ENCODE results near the gene WEE1.

Gene WEE1

DNA sequence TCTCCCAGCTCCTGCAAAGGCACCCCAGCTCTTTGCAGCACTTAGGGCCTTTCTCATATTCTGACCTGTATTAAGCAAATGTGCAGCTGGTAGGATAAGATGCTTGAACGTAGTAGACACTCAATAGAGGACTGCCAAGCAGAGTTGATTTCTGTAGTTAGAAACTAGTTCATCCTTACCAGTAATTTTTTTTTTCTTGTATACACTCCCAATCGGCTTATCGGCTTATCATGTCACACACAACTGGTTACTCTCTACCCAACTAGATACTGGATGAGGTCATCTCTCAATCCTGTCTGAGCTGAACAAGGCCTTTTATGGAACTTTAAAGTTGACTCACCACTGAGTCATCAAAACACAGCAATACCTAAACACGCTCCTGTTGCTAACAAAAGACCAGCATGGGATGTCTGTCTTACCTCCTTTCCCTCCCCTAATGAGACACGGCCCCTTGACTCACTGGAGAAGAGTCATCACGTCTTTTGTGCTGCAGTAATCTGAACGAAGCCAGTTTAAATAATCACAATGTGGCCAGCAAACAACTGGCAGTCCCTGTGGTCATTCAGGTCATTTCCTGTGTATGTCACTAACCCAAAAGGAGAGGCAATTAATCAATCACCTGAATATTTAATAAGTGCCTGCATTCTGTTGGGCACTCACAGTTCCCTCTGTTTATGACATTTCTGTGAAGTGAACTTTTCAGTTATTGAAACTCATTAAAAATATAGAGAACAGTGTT is 7.5 kb upstream of the WEE1 start (continued):
- TF ChIP-seq, protein P1, sequence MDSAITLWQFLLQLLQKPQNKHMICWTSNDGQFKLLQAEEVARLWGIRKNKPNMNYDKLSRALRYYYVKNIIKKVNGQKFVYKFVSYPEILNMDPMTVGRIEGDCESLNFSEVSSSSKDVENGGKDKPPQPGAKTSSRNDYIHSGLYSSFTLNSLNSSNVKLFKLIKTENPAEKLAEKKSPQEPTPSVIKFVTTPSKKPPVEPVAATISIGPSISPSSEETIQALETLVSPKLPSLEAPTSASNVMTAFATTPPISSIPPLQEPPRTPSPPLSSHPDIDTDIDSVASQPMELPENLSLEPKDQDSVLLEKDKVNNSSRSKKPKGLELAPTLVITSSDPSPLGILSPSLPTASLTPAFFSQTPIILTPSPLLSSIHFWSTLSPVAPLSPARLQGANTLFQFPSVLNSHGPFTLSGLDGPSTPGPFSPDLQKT (IDR thresholded peaks at IDR 0.05; ENCODE audit: borderline replicate concordance, low read depth, low read length), result no peak
- TF ChIP-seq ZNF132 (tag by site-specific recombination; IDR thresholded peaks at IDR 0.05; ENCODE audit: borderline replicate concordance), result no peak
- TF ChIP-seq, protein P2, sequence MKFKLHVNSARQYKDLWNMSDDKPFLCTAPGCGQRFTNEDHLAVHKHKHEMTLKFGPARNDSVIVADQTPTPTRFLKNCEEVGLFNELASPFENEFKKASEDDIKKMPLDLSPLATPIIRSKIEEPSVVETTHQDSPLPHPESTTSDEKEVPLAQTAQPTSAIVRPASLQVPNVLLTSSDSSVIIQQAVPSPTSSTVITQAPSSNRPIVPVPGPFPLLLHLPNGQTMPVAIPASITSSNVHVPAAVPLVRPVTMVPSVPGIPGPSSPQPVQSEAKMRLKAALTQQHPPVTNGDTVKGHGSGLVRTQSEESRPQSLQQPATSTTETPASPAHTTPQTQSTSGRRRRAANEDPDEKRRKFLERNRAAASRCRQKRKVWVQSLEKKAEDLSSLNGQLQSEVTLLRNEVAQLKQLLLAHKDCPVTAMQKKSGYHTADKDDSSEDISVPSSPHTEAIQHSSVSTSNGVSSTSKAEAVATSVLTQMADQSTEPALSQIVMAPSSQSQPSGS (tag by site-specific recombination; IDR thresholded peaks at IDR 0.05; ENCODE audit: low read depth), result peak; percentile 99

DNA sequence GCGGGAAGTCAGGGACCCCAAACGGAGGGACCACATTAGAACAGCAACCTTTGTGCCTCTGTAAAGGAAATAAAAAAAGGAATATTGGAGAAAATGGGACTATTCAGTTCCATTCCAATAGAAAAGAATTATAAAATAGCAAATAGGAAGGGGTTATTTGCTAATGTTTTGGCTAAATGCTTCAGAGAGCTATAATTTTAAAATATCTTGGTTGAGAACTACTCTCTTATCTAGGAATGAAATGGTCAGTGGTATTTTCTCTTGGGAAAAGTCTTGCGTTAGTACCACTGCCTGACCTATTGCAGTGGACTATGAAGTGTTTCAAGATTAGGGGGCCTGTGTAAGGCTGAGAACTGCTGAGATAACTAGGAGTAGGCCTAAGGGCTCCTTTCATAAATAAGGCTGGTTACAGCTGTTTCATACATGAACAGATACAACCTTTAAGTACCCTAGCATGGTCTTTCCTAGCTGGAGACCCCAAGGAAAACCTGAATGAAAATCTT is 6.9 kb upstream of the WEE1 start:
- Histone ChIP-seq H3K4me3 (ENCODE audit: low read depth, low read length) (no peak overlapping the region), H3K36me3 (ENCODE audit: control insufficient read depth in 2 of 2, insufficient read depth in 1 of 2, low read length in 2 of 2) (no peaks in the 10 kb centered on the region), H3K4me1 (ENCODE audit: control insufficient read depth, insufficient read depth, low read length) (peaks cover 6% of the 10 kb centered on the region; the same call in 1 of the 2 replicates), H3K27ac (ENCODE audit: extremely low read depth, low read depth, low read length) (peak overlapping the region; percentile 66), H3K9me3 (ENCODE audit: control insufficient read depth, insufficient read depth, low read depth, low read length) (no peaks in the 10 kb centered on the region)
- TF ChIP-seq RBAK (tag by site-specific recombination; IDR thresholded peaks at IDR 0.05) (no peak), ZNF302 (tag by site-specific recombination; IDR thresholded peaks at IDR 0.05; ENCODE audit: low read depth) (no peak), ZNF549 (tag by site-specific recombination; IDR thresholded peaks at IDR 0.05) (no peak), GLIS2 (tag by site-specific recombination; IDR thresholded peaks at IDR 0.05) (no peak), KLF10 (tag by site-specific recombination; IDR thresholded peaks at IDR 0.05) (no peak), ZNF114 (tag by site-specific recombination; IDR thresholded peaks at IDR 0.05) (no peak), ZFP41 (tag by site-specific recombination; IDR thresholded peaks at IDR 0.05; ENCODE audit: borderline replicate concordance) (no peak), ZNF558 (tag by site-specific recombination; IDR thresholded peaks at IDR 0.05) (no peak), ZFP37 (tag by site-specific recombination; IDR thresholded peaks at IDR 0.05) (no peak), BCL11A (tag by site-specific recombination; IDR thresholded peaks at IDR 0.05; ENCODE audit: low read depth) (no peak), KLF16 (tag by site-specific recombination; IDR thresholded peaks at IDR 0.05) (no peak), OVOL3 (tag by site-specific recombination; IDR thresholded peaks at IDR 0.05) (no peak), ZNF169 (tag by site-specific recombination; IDR thresholded peaks at IDR 0.05) (no peak), ZNF23 (tag by site-specific recombination; IDR thresholded peaks at IDR 0.05; ENCODE audit: borderline replicate concordance) (no peak), ZNF670 (tag by site-specific recombination; IDR thresholded peaks at IDR 0.05; ENCODE audit: low read depth) (no peak)
- ChIA-PET CTCF (interaction anchor here (1.0 to 2.1 kb wide), 3 partner anchors 28 to 61 kb away, joined by 3 to 9 read pairs (median 3); no protein-coding TSS in a partner anchor), POLR2A (interaction anchor here (0.7 to 1.9 kb wide), 4 partner anchors 10 to 734 kb away, joined by 3 to 14 read pairs (median 7); partner anchors contain the start of gene ZNF143)

DNA sequence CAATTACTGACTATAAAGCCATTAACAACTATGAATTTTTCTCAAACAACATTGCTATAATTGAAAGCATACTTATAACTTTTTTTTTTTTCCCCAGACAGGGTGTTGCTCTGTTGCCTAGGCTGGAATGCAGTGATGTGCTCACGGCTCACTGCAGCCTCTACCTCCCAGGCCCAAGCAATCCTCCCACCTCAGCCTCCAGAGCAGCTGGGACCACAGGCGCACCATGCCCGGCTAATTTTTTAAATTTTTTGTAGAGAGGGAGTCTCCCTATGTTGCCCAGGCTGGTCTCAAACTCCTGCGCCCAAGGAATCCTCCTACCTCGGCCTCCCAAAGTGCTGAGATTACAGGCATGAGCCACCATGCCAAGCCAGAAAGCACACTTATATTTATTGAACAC is 6.1 kb upstream of the WEE1 start:
- Histone ChIP-seq H3K4me3 (ENCODE audit: low read depth, low read length) (no peak overlapping the region), H3K36me3 (ENCODE audit: control insufficient read depth in 2 of 2, insufficient read depth in 1 of 2, low read length in 2 of 2) (no peaks in the 10 kb centered on the region), H3K4me1 (ENCODE audit: control insufficient read depth, insufficient read depth, low read length) (peaks cover 6% of the 10 kb centered on the region; the same call in 1 of the 2 replicates), H3K27ac (ENCODE audit: extremely low read depth, low read depth, low read length) (no peak overlapping the region), H3K9me3 (ENCODE audit: control insufficient read depth, insufficient read depth, low read depth, low read length) (no peaks in the 10 kb centered on the region)
- TF ChIP-seq ZNF274 (IDR thresholded peaks at IDR 0.05; ENCODE audit: low read length) (no peak), ZNF274 (tag by site-specific recombination; IDR thresholded peaks at IDR 0.05; ENCODE audit: borderline replicate concordance) (no peak), ZNF473 (tag by site-specific recombination; IDR thresholded peaks at IDR 0.05) (no peak), ZFP41 (tag by site-specific recombination; IDR thresholded peaks at IDR 0.05; ENCODE audit: borderline replicate concordance) (no peak), RBAK (tag by site-specific recombination; IDR thresholded peaks at IDR 0.05) (no peak)
- TF ChIP-seq, protein P3, sequence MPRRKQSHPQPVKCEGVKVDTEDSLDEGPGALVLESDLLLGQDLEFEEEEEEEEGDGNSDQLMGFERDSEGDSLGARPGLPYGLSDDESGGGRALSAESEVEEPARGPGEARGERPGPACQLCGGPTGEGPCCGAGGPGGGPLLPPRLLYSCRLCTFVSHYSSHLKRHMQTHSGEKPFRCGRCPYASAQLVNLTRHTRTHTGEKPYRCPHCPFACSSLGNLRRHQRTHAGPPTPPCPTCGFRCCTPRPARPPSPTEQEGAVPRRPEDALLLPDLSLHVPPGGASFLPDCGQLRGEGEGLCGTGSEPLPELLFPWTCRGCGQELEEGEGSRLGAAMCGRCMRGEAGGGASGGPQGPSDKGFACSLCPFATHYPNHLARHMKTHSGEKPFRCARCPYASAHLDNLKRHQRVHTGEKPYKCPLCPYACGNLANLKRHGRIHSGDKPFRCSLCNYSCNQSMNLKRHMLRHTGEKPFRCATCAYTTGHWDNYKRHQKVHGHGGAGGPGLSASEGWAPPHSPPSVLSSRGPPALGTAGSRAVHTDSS (tag by site-specific recombination; IDR thresholded peaks at IDR 0.05), result no peak
- POLR2A ChIA-PET, result interaction anchor here (1.7 to 2.1 kb wide), 2 partner anchors 106 to 107 kb away, joined by 7 to 10 read pairs; partner anchors contain the start of gene ZNF143
- CTCF ChIA-PET, result interaction anchor here (0.7 to 2.1 kb wide), 4 partner anchors 29 to 62 kb away, joined by 3 to 9 read pairs (median 4); no protein-coding TSS in a partner anchor

All from HEK293 (cell line).